22Rv1 (cell line): ENCODE results near the gene PLXNC1.

Source experiments
- H3K27ac ChIP-seq: fragments of 450-650 bp; 2 replicates; pipeline ENCODE4 v1.5.1; 2017
- ZFX ChIP-seq: fragments of 450-650 bp; IDR thresholded peaks from 2 replicates; pipeline ENCODE4 v1.6.1; 2017; ENCODE audit warnings: antibody characterized with exemption, borderline replicate concordance
- TF ChIP-seq, protein P1 (sequence below): fragments of 450-650 bp; IDR thresholded peaks from 2 replicates; pipeline ENCODE4 v1.5.1; 2017; ENCODE audit warnings: mild to moderate bottlenecking

Gene PLXNC1

DNA sequence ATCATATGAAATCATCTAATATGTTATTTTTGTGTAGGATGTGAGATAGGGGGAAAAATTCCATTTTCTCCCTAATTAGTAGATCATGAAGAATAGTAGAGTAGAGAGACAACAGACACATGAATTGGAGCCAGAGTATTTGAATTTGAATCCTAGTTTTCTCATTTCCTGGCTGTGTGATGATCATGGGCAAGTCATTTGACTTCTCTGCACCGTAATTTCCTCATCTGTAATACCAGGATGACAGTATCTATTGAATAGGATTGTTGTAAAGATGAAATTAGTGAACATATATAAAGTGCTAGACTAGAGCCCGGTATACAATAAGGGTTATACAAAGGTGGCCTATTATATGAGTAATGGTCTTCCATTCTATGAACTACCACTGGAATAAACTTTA is 32.2 kb upstream of the PLXNC1 start:
- TF ChIP-seq, protein P1, sequence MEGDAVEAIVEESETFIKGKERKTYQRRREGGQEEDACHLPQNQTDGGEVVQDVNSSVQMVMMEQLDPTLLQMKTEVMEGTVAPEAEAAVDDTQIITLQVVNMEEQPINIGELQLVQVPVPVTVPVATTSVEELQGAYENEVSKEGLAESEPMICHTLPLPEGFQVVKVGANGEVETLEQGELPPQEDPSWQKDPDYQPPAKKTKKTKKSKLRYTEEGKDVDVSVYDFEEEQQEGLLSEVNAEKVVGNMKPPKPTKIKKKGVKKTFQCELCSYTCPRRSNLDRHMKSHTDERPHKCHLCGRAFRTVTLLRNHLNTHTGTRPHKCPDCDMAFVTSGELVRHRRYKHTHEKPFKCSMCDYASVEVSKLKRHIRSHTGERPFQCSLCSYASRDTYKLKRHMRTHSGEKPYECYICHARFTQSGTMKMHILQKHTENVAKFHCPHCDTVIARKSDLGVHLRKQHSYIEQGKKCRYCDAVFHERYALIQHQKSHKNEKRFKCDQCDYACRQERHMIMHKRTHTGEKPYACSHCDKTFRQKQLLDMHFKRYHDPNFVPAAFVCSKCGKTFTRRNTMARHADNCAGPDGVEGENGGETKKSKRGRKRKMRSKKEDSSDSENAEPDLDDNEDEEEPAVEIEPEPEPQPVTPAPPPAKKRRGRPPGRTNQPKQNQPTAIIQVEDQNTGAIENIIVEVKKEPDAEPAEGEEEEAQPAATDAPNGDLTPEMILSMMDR = no peak
- TF ChIP-seq ZFX = no peak
- H3K27ac ChIP-seq = no peak overlapping the region

DNA sequence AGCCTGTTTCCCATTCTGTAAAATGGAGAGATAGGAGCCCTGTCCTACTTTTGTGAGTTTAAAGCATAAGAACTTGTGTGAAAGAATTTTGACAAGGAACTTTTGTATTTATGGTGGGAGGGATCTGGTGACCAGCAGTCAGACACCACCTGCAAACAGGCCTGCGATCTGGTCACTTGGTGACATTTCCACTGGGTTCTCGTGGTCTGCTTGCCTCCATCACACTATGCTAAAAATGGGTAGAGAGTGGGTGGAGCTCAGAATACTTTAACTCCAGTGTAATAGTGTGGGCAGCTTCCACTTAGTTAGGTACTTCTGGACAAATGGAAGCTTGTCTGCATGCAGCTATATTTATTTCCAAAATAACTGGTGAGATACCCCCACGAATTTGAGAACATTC is 26.5 kb upstream of the PLXNC1 start:
- TF ChIP-seq, protein P1 = no peak
- no peak for TF ChIP-seq ZFX
- H3K27ac ChIP-seq = no peak overlapping the region

DNA sequence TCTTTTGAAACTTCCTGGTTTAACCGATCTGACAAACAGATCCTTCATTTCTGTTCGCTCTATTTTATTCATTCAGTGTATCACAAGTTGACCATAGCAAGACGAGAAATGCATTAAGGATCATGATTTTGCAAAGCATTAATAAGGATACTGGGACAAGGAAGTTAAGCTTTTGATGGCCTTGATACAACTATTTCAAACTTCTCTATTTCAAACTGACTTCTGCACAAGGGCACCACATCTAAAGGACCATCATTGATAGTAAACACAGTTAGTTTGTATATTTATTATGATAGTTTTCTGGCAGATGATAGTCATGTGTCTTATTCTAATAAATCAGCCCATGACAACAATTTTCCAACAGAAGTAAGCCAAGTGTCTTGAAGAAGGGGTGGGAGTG is 25.8 kb upstream of the PLXNC1 start:
- no peak overlapping the region for H3K27ac ChIP-seq
- no peak for TF ChIP-seq ZFX
- TF ChIP-seq, protein P1 = no peak

DNA sequence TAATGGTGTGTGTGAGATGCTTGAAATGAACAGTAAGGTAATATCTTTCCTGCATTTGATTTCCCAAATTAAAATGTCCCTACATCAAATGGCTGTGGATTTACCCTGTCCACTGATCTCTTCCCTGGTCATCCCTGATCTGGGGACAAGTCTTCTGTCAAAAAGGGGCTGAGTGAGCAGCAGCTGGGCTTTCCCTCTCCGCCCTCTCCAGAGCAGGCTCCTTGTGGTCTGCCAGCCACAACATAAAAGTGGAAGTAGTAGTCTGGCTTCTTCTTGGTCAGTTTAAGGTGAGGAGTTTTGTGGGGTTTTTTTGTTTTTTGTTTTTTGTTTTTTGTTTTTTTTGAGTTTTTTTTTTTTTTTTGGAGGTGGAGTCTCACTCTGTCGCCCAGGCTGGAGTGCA is 25.2 kb upstream of the PLXNC1 start:
- H3K27ac ChIP-seq = no peak overlapping the region
- TF ChIP-seq, protein P1 = no peak
- no peak for TF ChIP-seq ZFX

DNA sequence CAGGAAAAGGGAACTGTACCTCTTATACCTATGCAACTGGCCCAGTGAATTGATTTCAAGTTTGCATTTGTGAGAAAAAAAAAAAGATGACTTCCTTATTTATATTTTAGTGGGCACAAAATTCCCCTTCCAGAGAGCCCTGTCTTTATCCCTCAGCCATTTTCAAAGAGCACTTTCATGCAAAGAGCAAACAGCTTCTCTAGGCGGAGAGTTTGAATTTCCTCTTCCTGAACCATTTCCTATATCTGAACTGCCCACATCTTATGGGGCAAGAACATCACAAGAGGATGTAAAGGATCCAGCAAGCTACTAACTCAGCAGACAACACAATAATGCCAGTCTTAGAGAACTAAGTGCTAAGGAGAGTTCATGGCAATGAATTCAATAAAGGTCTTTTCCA is 22.3 kb upstream of the PLXNC1 start:
- no peak for TF ChIP-seq ZFX
- TF ChIP-seq, protein P1 = no peak
- no peak overlapping the region for H3K27ac ChIP-seq

DNA sequence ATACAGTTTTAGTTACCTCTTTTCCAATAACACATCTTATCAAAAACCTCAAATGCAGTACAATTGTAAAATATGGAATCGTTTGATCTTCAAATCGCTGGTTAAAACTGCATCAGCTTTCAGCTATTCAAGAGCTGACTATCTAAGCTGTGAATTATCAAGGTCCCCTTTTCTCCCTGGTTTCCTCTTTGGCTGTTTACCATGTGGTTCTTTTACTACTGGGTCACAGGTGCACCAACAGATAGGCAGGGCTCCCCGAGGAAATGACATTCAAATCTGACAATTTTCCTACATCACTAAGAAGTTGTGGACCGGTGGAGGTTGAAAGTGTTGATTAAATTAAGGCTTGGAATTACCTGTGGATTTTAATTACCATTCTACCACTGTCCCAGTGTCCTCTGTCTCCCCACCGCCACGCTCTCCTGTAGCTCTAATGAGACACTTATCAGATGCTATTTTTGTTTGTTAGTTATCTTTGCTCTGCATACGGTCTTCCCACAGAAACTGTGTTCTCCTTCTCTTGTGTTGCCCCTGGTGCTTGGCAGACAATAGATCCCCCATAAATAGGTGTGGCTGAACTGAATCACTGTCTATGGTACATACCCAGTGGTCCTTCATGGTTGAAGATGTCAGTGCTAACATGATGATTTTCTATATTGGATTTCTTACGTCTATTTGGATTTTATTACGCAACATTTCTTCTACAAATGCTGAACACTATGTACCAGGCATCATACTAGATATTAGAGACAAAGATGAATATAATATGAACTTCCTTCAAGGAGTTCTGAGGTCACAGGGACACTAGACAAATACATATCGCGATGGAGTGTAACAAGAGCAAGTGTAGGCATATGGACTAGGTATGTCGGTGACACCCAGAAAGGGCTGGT is 20.9 kb upstream of the PLXNC1 start:
- no peak overlapping the region for H3K27ac ChIP-seq
- TF ChIP-seq ZFX = no peak
- TF ChIP-seq, protein P1 = no peak

DNA sequence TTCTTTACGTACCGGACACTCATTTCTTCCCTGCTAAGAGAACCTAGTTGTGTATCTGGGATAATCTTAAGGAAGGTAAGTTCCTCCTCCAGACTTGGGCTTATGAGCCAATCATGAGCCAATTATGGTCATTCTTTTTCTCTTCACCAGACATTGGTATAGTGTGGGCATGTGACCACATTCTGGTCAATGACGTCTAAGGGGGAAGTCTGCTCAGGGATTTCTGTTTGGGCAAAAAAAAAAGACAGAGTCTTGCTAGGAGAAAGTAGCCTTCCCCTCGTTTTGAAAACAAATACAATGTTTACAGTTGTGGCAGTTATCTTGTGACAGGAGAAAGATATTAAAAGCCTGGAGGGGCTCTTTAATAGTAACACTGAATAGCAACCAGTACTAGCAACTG is 20.1 kb upstream of the PLXNC1 start:
- H3K27ac ChIP-seq = no peak overlapping the region
- TF ChIP-seq, protein P1 = no peak
- TF ChIP-seq ZFX = no peak
